Lower leg skin (tissue), 4 donors: ENCODE measurements around the gene ADAMTS8. TPM values are rescaled to one million over a fixed set of nuclear protein-coding genes. Genes with fewer than 3 reads are reported as not detected.

Experiments
- DNase-seq, 2 donors: peaks; one replicate each; pipeline ENCODE4 v3.0.0-alpha.2; 2019; ENCODE audit warnings: low spot score in 2 of 2
- H3K4me3 ChIP-seq: fragments of 200-600 bp; sonication (generic); 2 replicates; pipeline ENCODE4 v1.5.1; 2017; ENCODE audit warnings: mild to moderate bottlenecking, low read depth; ENCODE audit not compliant: poor library complexity, severe bottlenecking
- POLR2A ChIP-seq, 2 donors: fragments of 450-650 bp; IDR thresholded peaks; one replicate each; pipeline ENCODE4 v1.6.1; 2016 to 2017; ENCODE audit warnings: antibody characterized with exemption in 2 of 2, mild to moderate bottlenecking in 1 of 2, moderate library complexity in 1 of 2
- WGBS, 2 donors: methylation state at CpG; one replicate each; pipeline ENCODE4 v1.1.5; 2018; 5-methylcytosine and 5-hydroxymethylcytosine counted together
- intact Hi-C: fragments of 100-400 bp; cut with DNase I; formaldehyde crosslinking; loops from one replicate; pipeline ENCODE4 v1.15.0; 2023; ENCODE audit warnings: low total_unique reads
- total RNA-seq, 4 donors: library from RNA; depleted of rRNA; stranded (reverse); fragments of >200 nt; gene quantifications; one replicate each; pipeline ENCODE4 v1.1.0, GENCODE V29; 2016
- TF ChIP-seq, protein P1 (sequence below), 3 donors: fragments of 450-650 bp; IDR thresholded peaks; one replicate each; pipeline ENCODE4 v1.5.1; 2016; ENCODE audit warnings: antibody characterized with exemption in 3 of 3, mild to moderate bottlenecking in 3 of 3, moderate library complexity in 2 of 3

Gene ADAMTS8
- total RNA-seq, 4 donors from 2014 or later, result 0.15 to 1.4 (median 0.81) TPM; not detected in 1

DNA sequence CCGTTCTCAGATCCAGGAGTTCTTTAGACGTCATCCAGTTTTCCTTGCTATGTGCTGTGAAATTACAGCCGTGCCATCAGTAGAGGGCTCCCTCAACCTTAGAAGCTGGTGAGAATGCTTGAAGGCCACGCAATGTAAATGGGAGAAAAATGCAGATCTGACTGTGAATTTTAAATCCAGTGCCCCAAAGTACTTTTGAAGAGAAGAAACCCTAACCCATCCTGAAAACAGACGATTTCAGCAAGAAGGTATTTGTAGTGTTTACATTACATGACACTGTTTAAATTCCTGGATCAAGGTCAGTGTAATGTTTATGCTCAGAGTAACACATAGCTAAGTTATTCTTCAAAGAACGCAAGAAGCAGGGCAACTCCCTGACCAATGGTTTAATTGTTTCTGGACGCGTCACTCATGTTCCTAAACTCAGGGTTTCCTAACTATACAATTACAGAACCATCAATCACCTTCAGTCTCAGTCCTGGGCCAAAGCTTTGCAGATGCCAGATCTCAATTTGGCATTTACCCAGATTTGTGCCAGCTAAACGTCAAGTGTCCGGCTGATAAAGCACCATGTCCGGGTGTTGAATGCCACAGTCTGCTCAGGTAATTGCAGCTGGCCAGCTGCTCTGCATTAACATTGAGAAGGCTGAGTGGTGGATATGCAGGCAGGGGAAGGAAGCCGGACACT is 38.2 kb downstream of the ADAMTS8 start:
- DNase-seq, result no peak
- no peak overlapping the region for H3K4me3 ChIP-seq
- 59 to 64% methylated on average over 12 of the region's 12 CpGs for WGBS, 2 donors
- TF ChIP-seq POLR2A (IDR thresholded peaks at IDR 0.05), result no peak
- TF ChIP-seq, protein P1, sequence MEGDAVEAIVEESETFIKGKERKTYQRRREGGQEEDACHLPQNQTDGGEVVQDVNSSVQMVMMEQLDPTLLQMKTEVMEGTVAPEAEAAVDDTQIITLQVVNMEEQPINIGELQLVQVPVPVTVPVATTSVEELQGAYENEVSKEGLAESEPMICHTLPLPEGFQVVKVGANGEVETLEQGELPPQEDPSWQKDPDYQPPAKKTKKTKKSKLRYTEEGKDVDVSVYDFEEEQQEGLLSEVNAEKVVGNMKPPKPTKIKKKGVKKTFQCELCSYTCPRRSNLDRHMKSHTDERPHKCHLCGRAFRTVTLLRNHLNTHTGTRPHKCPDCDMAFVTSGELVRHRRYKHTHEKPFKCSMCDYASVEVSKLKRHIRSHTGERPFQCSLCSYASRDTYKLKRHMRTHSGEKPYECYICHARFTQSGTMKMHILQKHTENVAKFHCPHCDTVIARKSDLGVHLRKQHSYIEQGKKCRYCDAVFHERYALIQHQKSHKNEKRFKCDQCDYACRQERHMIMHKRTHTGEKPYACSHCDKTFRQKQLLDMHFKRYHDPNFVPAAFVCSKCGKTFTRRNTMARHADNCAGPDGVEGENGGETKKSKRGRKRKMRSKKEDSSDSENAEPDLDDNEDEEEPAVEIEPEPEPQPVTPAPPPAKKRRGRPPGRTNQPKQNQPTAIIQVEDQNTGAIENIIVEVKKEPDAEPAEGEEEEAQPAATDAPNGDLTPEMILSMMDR (IDR thresholded peaks at IDR 0.05), result no peak
- intact Hi-C loops, result no loop called here

DNA sequence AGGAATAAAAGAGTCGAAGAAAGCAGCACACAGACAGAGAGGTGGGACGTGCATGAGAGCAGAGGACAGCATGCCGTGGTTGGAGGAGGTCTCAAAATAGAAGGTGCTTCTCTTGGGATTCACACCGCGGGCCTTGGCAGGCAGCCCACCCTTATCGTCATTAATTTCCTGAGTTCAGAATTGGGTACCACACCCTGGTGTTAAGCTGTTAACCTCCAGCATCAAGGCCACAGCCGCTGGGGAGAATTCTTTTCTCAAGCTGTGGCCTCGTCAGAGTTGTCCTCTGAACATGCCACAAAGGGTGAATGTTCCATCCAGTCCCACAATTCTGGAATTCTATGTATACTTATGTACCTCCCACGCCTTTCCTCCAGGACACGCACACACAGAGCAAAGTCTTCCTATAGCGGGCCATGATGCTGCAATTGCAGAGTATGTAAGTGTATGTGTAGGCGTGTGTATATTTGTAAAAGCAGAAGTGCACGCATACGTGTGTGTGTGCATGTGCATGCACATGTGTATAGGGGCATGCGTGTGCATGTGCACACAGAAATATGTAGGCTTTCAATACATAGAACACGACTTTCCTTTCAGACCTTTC is 39.0 kb downstream of the ADAMTS8 start:
- no peak overlapping the region for H3K4me3 ChIP-seq
- no peak for TF ChIP-seq POLR2A (IDR thresholded peaks at IDR 0.05)
- TF ChIP-seq, protein P1 (IDR thresholded peaks at IDR 0.05), result no peak
- intact Hi-C loops, result no loop called here
- WGBS, 2 donors, result 52 to 58% methylated on average over 16 of the region's 16 CpGs
- DNase-seq, result no peak

DNA sequence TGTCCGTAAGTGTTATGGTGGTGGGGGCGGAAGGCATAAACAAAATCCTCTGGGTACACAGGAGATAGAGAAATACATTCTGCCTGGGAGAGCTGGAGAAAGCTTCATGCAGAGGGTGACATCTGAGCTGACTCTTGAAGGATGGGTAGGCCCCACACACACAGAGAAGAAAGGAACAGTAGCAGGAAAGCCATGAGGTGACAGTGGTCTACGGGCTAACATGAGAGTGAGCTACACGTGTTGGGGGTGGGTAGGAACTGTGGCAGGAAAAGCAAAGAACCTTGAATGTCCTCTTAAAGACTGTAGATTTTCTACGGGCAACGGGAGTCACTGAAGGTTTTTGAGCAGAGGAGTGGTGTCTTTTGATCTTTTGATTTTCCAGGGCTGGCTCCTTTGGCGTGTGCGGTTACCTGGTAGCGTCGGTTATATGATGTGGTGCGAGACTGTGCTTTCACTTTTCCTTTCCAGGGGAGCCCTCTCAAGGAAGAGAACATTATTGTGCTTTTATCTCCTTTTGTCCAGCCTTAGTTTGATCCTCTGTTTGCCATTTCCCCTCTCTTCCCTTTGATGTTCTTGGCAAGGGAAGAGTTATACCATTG is 39.7 kb downstream of the ADAMTS8 start:
- 77 to 82% methylated on average over 11 of the region's 11 CpGs for WGBS, 2 donors
- no peak for TF ChIP-seq POLR2A (IDR thresholded peaks at IDR 0.05)
- intact Hi-C loops, result no loop called here
- no peak for DNase-seq
- no peak overlapping the region for H3K4me3 ChIP-seq

DNA sequence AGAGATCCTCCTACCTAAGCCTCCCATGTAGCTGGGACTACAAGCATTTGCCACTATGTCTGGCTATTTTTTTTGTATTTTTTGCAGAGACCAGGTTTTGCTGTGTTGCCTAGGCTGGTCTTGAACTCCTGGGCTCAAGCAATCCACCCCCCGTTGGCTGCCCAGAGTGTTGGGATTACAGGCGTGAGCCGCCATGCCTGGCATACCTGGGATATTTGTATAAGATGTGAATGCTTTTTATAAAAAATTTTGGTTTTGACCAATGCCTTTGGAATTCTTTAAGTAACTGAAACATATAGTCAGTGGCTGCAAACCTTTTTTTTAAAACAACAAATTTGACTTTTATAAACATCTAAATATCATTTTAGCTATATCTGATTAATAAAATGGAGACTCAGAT is 42.4 kb downstream of the ADAMTS8 start:
- 95 to 98% methylated on average over 3 of the region's 3 CpGs for WGBS, 2 donors

DNA sequence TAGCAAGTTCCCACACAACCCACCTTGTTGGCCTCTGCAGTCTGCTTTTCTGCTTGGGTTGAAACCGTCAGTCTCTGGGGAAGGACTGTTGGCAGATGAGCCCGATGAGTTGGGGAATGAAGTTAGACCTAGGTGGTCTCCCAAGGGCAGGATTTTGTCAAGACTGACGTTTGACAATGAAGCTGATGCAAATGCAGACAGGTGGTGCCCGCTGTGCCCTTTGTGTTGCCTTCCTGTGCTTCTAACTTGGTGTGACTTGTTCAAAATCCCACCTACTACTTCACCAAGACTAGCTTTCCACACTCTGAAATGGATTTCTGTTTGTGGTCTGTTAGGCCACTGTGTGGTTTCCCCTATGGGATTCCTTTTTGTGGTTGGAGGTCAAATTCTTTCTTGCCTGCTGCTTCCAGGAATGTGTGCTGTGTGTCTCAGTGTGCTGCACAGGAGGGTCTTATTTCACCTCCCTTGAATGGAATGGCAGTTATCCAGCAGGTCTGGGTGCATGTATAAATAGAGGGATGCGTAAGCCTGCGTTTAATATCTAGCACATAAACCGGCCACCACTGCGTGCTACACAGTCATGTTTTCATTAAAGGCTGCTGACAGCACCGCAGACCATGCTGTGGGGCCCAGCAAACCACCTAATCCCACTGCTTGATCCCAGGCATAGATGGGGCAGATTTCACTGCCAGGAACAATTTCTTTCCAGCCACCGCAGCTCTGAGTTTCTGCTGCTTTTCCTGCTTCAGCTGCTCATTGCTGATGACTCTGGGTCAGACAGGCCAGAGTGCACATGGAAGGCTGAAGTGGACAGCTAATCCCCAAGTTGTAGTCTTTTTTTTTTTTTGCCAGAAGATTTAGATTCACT is 44.8 kb downstream of the ADAMTS8 start:
- DNase-seq, result peak in 1 of 2 donors; percentile 74
- WGBS, 2 donors, result 74 to 85% methylated on average over 10 of the region's 10 CpGs
- no peak for TF ChIP-seq POLR2A (IDR thresholded peaks at IDR 0.05)
- TF ChIP-seq, protein P1 (IDR thresholded peaks at IDR 0.05), result no peak
- intact Hi-C loops, result no loop called here
- H3K4me3 ChIP-seq, result no peak overlapping the region

More for the DNA sequence above, 42.4 kb downstream of the ADAMTS8 start:
- intact Hi-C loops, result no loop called here
- no peak overlapping the region for H3K4me3 ChIP-seq
- TF ChIP-seq, protein P1 (IDR thresholded peaks at IDR 0.05), result no peak
- TF ChIP-seq POLR2A (IDR thresholded peaks at IDR 0.05), result no peak
- DNase-seq, result no peak
